ENCODE results near the gene SEC16A.

GRCh38 chr9:136401173-136401922 lies 81.5 kb downstream of the SEC16A start:
- no peak for TF ChIP-seq GATA2 (IDR thresholded peaks at IDR 0.05; ENCODE audit: low read depth, low read length)
- TF ChIP-seq GATA3 (IDR thresholded peaks at IDR 0.05; ENCODE audit: low read depth, low read length): no peak

Data from SH-SY5Y (cell line).